Measurements from ENCODE around the gene CD81.
"Not testable (repeated sequence)": the region's sequence is repeated elsewhere in the genome, so short reads cannot be mapped to it uniquely, and the experiment has no call there.

The CD81 gene

GRCh38 chr11:2357246-2357645 is 19.9 kb upstream of the CD81 start:
- DNase-seq (ENCODE audit: low read depth in 2 of 2), result no peak

GRCh38 chr11:2357651-2358050 is 19.5 kb upstream of the CD81 start:
- DNase-seq (ENCODE audit: low read depth in 2 of 2), result not testable (repeated sequence)

GRCh38 chr11:2358754-2359442 is 18.2 kb upstream of the CD81 start:
- no peak for DNase-seq (ENCODE audit: low read depth in 2 of 2)

- DNase-seq (ENCODE audit: low read depth in 2 of 2), result no peak
These were observed 17.6 kb upstream of the CD81 start for GRCh38 chr11:2359557-2359956.

- DNase-seq (ENCODE audit: low read depth in 2 of 2), result no peak
These were observed 16.9 kb upstream of the CD81 start for GRCh38 chr11:2360081-2360642.

GRCh38 chr11:2361565-2361964 is 15.5 kb upstream of the CD81 start:
- DNase-seq (ENCODE audit: low read depth in 2 of 2), result no peak

GRCh38 chr11:2362414-2362813 is 14.7 kb upstream of the CD81 start:
- DNase-seq (ENCODE audit: low read depth in 2 of 2), result no peak

- no peak for DNase-seq (ENCODE audit: low read depth in 2 of 2)
These were observed 14.0 kb upstream of the CD81 start for GRCh38 chr11:2363130-2363529.

- DNase-seq (ENCODE audit: low read depth in 2 of 2), result no peak
These were observed 13.3 kb upstream of the CD81 start for GRCh38 chr11:2363577-2364370.

- not testable (repeated sequence) for DNase-seq (ENCODE audit: low read depth in 2 of 2)
These were observed 12.7 kb upstream of the CD81 start for GRCh38 chr11:2364386-2364785.

- DNase-seq (ENCODE audit: low read depth in 2 of 2), result no peak
These were observed 11.4 kb upstream of the CD81 start for GRCh38 chr11:2365571-2366210.

GRCh38 chr11:2366276-2366675 is 10.8 kb upstream of the CD81 start:
- no peak for DNase-seq (ENCODE audit: low read depth in 2 of 2)

GRCh38 chr11:2366733-2367132 is 10.4 kb upstream of the CD81 start:
- DNase-seq (ENCODE audit: low read depth in 2 of 2), result no peak

- no peak for DNase-seq (ENCODE audit: low read depth in 2 of 2)
These were observed 9.6 kb upstream of the CD81 start for GRCh38 chr11:2367266-2368160.

- no peak for DNase-seq (ENCODE audit: low read depth in 2 of 2)
These were observed 8.8 kb upstream of the CD81 start for GRCh38 chr11:2368178-2368850.

- no peak for DNase-seq (ENCODE audit: low read depth in 2 of 2)
These were observed 8.3 kb upstream of the CD81 start for GRCh38 chr11:2368851-2369180.

GRCh38 chr11:2369320-2369719 is 7.8 kb upstream of the CD81 start:
- DNase-seq (ENCODE audit: low read depth in 2 of 2), result no peak

- no peak for DNase-seq (ENCODE audit: low read depth in 2 of 2)
These were observed 7.2 kb upstream of the CD81 start for GRCh38 chr11:2369896-2370295.

GRCh38 chr11:2374456-2375201 is 2.5 kb upstream of the CD81 start:
- DNase-seq (ENCODE audit: low read depth in 2 of 2), result no peak

- DNase-seq (ENCODE audit: low read depth in 2 of 2), result no peak
These were observed 1.7 kb upstream of the CD81 start for GRCh38 chr11:2375341-2375853.

Data from activated CD8-positive, alpha-beta memory T cell treated with anti-CD3 and anti-CD28 coated beads for 4 hours (primary cell).